HG03575 (cell line): ENCODE measurements around the gene RPH3AL.
"Not testable (repeated sequence)": the region's sequence is repeated elsewhere in the genome, so short reads cannot be mapped to it uniquely, and the experiment has no call there.

Experiments used
- ATAC-seq: cut with Tn5 transposase; IDR thresholded peaks from one replicate; pipeline ENCODE4 v1.9.1; 2021; ENCODE audit not compliant: unreplicated experiment, insufficient number of reproducible peaks, low FRiP score; ENCODE audit errors: extremely low read depth

RPH3AL gene

DNA sequence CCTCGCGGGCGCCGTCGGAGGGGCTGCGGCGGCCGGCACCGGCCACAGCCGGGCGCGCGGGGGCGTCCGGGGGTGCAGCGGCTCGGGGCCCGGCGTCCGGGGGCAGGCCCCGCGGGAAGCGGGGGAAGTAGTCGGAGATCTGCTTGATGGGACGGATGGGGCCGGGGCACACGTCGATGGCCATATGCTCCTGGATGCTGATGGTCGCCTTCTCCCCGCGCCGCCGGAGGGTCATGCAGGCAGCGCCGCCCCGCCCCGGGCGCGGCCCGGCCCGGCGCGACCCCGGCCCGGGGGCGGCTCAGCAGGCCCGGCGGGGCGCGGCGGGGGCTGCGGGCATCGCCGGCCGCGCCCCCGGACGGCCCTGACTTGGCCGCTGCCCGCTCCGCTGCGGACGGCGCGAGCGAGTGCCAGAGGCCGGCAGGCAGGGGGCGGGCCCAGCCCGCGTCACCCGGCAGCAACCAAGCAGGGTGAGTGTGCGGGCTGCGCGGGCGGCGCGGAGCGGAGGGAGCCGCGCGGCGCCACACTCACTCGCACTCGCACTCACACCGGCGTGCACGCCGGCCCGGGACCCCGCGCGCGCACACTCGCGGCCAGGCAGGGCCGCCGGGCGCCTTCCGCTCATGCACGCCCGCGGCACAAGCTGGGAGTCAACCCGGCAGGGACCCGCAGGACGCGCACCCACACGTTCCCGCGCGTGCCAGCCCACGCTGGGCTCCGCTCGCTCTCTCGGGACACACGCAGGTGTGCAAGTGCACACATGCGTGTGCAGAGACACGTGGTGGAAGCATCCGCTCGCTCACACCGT is 171.2 kb downstream of the RPH3AL start, which contains the start of gene DOC2B:
TSS of gene DOC2B (minus strand) at position 406 of the 805 bp plus-strand sequence. CDS start at position 235, 171 bp downstream.
- ATAC-seq, result no peak

DNA sequence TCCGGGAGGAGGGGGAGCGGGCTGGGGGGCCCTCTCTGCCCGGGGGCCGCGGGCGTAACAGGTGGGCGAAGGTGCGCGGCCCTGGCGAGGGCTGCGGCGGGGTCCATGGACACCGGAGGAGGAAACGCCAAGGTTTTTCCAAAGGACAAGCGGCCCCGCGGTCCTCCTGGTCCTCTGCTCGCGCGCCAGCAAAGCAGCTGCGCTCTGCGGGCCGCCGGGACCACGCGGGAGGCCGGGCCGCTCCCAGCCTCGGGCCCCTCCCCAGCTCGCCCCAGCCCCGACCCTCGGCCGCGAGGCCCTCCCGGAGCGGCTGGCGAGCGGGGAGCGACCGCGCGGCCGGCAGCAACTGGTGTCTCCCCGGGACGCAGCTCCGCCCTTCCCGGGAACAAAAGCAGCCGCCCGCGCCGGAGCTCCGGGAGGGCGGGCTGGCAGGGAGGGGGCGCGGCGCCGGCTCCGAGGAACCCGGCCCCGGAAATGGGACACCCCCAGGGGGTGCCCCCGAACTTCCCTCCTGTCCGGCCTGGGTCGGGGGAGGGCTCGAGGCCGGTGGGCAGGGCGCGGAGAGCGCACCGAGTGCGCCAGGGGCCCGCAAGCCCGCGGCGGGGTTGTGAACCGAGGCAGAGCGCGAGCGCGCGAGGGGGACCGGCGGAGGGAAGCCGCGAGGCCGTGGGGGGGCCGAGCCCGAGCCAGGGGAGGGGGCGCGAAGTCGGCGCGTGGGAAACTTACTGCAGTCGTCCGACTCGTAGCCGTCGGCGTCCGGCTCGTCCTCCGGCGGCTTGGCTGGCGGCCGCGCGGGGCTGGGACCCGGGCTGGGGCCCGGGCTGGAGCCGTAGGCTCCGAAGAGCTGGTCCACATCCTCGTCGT is 172.0 kb downstream of the RPH3AL start:
- ATAC-seq, result no peak

DNA sequence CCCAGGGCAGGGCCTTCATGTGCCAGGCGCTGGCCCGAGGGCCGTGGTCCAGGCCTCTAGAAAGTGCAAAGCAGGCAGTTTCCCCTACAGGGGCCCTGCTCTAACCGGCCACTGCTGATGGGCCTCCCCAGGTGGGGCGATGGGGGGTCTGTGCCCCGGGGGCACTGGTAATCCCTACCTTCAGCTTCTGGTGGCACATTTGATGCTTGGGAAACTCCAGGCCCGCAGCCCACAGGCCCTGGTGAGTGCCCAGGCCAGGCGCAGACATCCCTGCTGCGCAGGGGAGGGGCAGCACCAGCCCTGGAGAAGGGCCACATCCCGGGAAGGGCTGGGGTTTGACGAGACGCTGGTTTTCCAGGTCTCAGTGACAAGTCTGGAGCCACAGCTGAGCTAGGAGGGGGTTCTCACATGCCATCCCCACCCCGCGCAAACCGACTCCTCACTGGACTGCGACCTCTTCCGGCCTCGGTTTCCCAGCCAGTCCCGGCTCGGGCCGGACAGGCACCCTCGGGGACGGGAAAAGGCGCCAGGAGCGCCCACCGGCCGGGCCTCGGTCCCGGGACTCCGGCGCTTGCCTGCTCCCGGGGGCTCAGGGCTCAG is 172.7 kb downstream of the RPH3AL start:
- no peak for ATAC-seq

DNA sequence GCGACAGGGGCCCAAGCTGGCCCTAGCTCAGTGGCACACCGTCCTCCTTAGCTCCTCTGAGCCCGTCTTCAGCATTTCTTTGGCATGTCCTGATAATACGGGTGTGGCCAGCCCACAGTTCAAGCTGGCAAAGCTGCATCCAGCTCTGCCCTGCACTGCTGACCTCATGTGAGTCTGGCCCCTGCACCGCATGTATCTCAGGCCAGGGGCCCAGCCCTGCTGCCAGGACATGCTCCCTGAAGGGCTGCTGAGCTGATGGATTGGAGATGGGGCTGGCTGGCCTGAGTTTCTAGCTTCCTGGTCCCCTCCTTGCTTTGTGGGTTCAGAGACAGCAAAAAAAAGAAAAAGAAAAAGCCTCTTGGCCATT is 173.6 kb downstream of the RPH3AL start:
- no peak for ATAC-seq

DNA sequence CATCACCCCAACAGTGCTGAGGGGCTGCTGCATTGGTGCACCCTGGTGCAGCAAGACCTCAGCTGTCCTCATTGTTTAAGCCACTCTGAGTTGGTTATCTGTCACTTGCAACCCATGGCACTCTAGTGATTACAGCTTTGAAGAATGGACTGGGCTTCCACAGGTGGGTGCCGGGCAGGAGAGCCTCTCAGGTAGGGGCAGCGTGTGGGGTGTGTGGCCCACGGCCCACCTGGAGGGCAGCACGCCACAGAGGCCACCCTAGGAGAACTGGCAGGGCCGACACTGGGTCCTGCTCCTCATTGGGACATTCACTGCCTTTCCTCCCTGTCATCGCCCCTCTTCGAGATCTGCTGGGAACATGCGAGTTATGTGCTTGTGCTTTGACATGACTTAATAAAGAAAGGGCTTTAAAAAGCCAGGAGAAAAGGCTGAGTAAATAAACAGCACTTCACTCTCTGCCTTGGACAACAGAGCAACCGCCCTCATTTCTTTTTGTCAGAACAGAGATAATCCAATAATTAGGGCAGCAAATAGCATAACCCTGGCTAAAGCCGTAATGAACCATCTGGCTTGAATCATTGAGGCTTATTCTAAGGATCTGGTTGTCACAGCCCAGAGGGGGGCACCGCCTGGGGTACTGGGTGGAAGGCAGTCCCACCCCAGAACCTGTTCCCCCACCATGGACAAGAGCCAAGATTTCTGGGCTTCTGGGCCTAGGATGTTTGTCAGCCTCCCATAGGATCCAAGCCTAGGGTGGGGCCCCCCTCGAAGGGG is 174.1 kb downstream of the RPH3AL start:
- no peak for ATAC-seq

DNA sequence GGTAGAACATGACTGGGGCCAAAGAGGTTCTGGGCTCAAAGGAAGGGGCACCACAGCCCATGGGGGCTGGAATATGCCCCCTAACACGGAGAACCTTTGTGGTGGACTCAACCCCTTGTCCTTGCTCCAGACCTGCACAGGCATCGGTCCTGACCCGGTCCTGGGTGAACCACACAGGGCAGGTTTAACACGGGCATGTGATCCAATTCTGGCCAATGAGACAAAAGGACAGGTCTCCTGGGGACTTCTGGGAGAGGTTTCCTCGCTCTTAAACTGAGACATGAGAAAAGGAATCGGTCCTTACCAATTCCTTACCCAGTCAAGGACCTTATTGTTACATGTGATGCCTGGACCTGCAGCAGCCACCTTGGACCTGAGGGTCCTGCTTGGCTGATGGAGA is 174.8 kb downstream of the RPH3AL start:
- ATAC-seq, result no peak

DNA sequence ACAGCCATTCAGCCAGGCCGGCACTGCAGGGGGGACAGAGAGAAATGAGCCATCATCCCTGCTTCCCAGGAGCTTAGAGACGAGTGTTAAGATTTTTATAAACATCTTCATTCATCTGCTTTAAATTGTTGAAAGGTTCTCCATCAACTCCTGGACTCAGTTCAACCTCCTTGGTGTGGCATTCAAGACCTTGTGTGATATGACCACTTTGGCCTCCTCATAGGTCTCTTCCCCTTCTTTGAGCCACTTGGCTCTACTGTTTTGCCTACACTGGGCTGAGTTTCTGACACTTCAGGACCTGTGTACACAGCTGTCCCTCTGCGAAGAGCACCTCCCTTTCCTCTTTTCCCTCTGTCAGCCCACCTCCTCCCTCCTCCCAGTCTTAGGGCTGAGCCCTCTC is 175.5 kb downstream of the RPH3AL start:
- ATAC-seq, result no peak

DNA sequence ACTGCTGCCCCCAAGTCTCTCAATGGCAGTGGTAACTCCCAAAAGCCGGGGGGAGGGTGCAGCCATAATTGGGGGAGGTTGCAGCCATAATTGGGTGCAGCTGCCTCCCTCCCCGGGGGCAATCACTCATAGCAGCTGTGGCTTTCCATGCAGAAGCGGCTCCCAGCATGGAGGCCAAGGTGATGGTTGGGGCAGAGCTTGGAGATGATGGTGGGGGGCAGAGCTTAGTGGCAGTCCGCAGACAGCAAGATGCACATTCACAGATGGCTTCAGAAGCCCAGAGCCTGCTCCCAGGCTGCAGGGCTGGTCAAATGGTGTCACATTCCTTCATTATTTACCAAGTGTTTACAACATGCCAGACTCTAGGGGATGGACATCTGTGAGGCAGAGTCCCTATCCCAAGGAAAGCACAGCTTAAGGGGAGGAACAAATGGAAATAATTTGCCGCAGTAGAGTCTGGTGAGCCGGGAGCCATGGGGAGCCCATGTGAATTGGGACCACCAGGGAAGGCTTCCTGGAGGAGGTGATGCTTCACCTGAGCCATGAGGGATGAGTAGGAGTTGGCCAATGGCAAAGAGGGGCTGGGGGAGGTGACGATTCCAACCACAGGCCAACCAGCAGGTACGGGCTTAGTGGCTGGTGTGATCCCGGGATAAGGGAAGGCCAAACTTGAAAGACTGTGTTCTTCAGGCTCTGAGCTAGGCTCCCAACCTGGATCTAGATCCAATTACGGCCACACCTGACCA is 179.3 kb downstream of the RPH3AL start:
- ATAC-seq, result no peak

DNA sequence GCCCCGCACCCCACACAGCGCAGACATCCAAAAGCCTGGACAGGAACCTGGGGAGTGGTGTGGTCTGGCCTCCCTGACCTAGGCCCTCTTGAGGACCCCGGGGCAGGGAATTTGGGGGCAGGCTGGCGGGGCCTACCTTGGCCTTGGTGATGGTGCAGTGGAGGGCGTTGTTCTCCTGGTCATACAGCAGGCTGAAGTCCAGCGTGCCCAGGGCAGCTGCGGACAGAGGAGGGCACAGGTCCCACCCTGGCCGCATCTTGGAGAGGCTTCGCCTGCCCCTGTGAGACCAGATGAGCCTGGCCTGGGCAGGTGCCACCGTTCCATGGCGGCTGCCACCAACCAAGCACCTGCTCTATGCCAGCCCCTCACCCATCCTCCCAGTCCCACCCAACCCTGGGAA is 180.2 kb downstream of the RPH3AL start:
- no peak for ATAC-seq

DNA sequence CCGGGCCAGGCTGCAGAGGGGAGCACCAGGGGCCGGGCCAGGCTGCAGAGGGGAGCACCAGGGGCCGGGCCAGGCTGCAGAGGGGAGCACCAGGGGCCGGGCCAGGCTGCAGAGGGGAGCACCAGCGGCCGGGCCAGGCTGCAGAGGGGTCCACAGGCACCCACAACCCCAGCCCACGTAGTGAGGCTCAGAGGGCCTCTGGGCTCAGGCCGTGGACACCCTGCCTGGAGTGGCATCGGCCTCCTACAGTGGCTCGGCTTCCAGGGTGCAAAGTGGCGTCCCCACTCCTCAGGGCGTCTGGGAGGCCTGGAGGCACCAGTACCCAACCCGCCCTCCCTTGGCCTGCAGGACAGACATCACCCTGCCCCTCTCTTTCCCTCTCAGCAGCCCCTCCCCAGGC is 180.7 kb downstream of the RPH3AL start:
- no peak for ATAC-seq

DNA sequence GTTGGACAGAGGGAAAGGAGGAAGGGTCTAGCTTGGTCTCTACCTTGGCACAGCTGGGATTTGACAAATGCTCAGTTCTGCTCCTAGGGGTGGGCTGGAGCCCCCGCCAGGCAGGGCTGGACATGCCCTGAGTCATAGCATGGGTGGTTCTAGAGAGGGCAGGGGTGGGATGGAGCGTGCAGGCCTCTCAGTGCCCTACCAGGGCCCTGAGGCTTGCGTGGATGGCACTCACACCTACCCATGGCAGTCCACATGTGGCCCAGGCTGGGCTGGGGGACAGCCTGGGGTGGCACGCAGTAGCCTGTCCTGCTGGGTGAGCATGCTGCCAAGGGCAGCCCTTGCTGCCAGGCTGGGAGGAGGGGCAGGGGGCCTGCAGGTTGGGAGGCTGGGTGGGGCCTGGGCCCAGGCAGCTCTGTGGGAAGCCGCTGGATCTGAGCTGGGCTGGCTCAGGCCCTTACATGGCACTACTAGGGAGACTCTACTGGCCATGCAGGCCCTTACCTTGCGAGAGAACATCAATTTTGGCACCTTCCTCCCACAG is 182.4 kb downstream of the RPH3AL start:
- ATAC-seq, result no peak

DNA sequence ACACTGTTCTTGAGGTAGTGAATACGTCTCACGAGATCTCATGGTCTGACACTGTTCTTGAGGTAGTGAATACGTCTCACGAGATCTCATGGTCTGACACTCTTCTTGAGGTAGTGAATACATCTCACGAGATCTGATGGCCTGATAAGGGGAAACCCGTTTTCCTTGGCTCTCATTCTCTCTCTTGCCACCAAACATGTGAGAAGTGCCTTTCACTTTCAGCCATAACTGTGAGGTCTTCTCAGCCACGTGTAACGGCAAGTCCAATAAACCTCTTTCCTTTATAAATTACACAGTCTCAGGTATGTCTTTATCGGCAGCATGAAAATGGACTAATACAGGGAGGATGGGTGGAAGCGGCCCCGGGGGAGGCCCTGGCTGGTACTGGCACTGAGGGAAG is 184.0 kb downstream of the RPH3AL start:
- not testable (repeated sequence) for ATAC-seq

DNA sequence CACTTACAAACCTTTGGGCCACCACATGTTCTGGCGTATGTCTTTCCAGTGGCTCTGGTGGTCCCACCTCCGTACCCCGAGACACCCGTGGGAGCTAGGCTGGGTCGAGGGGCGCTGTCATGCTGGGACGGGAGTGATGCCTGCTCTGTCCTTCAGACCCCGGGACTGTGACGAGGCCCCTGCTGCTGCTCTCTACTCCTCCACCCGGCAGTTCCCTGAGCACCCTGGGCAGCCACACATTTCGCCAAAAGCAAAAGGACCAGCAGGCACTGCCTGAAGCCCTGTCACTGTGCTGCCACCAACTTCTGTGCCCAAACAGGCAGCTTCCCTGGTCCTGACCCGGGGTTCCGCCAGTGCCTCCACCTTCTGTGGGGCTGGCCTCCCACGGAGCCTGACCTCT is 186.7 kb downstream of the RPH3AL start:
- ATAC-seq, result no peak

DNA sequence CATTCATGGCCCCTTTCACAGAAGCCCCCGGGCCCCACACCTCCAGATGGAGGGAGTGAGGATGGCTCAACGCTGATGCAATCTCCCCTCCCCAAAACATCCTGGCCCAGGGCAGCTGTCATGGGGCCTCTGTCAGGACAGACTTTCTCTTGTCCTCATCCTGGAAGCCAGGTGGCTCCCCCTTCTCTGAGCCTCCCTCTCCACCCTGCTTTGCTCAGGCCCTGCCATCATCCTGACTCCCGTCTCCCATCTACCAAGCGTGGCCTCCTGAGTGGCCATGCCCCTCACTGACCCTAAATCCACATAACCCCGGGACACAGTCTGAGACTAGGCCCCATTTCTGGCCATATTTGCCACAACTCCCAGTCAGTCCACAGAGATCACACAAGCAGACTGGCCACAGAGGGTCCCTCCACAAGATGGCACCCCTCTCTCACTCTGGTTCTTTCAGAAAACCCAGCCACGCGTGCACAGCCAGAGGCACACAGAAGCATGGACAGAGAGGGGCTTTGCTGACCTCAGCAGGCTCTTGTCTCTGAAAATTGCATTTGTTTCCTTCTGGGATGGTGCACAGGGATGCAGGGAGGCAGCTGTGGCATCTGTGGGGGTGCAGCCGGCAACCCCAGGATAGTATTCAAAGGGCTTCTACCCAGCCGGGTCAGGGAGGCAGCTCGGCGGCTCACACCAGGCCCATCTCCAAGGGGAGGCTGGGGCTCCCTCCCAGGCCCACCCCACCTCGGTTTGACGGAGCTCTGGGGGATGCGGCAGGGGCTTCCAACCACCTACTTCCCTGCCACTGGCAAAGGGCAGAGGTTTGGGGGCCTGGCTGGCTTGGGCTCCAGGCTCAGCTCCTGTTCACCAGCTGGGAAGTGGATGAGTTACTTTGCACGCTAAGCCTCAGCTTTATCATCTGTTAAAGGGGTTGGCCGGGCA is 188.0 kb downstream of the RPH3AL start:
- ATAC-seq, result no peak

DNA sequence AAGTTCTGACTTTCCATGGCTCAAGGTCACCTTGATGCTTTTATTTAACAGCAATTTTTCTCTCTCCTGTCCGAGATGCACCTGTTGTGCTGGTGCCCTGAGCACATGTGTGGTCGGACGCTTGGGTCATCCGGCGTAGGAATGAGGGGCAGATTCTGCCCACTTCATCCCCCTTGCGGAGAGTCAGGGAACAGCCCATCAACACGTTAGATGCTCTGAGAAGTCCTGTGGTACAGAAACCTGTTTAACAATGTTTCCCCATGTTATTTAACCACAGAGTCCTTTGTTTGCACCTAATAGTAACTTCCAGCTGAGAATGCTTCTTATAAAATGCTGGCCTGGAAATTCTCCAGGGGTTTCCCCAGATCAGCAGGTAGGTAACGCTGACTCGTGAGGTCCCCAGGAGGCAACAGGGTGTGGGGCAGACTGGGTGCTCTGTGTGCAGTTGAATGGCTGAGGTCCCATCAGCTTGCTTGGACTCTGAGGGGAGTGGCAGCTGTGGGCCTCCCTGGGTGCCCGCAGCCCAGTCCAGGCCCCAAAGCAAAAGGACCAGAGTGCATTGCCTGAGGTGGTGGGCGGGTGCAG is 189.0 kb downstream of the RPH3AL start:
- no peak for ATAC-seq

DNA sequence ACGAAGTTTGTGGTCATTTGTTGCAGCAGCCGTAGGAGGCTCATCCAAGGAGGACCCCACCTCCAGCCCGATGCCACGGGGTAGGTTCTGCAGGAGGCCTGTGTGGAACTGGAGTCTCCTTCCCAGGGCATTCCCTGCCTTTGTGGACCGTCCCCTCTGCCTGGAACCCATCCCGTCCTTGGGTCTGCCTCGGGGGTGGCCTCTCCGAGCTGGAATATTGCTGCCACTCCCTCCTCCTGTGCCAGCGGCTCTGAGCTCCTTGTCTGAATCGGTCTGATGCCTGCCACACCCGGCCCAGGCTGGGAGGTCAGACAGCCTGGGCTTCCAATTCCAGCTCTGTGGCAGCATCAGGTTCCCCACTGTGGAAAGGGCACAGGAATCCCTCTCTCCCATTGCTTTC is 189.9 kb downstream of the RPH3AL start:
- no peak for ATAC-seq
